Measurements from ENCODE around the gene GALM. TPM values are rescaled to one million over a fixed set of nuclear protein-coding genes. Genes with fewer than 3 reads are reported as not detected.
A peak's percentile ranks its signal among the peaks of the same experiment; 100 is the strongest.
"Not testable (repeated sequence)": the region's sequence is repeated elsewhere in the genome, so short reads cannot be mapped to it uniquely, and the experiment has no call there.

GALM gene
- total and polyA plus RNA-seq, 12 donors: 40.0 to 351 (median 151) TPM

DNA sequence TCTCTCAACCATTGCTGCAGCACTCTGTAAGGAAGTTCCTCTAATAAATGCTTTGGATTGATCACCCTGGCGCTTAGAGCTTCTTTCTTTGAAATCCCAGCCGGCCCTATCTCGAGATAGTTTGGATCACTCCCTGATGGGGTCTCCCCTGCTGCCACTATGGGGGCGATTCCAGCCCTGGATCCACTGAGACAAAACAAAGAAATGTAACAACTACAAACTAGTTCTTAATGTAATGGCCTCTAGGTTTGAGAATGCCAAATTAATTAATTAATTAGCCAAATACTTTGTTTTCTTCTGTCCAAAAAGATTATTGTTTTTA, 70.0 kb downstream of the GALM start:
- DNase-seq: no peak
- H3K27ac ChIP-seq: peak overlapping the region in 2 of 5 donors; percentile 40 to 41
- peaks cover 0 to 32% of the 10 kb centered on the region in 2 donors for H3K36me3 ChIP-seq (replicated peaks in 1 of 2)
- no peaks in the 10 kb centered on the region for H3K27me3 ChIP-seq
- H3K4me1 ChIP-seq (replicated peaks in 1 of 2): peaks cover 21 to 25% of the 10 kb centered on the region in 2 donors
- no peak overlapping the region for H3K4me3 ChIP-seq
- intact Hi-C loops (cut with DNase I): loop anchor here (5.0 to 10.0 kb wide), 3 partner anchors 154 to 421 kb away; no protein-coding TSS in a partner anchor
- H3K9me3 ChIP-seq (replicated peaks in 1 of 3): no peaks in the 10 kb centered on the region
- TF ChIP-seq, protein P1, sequence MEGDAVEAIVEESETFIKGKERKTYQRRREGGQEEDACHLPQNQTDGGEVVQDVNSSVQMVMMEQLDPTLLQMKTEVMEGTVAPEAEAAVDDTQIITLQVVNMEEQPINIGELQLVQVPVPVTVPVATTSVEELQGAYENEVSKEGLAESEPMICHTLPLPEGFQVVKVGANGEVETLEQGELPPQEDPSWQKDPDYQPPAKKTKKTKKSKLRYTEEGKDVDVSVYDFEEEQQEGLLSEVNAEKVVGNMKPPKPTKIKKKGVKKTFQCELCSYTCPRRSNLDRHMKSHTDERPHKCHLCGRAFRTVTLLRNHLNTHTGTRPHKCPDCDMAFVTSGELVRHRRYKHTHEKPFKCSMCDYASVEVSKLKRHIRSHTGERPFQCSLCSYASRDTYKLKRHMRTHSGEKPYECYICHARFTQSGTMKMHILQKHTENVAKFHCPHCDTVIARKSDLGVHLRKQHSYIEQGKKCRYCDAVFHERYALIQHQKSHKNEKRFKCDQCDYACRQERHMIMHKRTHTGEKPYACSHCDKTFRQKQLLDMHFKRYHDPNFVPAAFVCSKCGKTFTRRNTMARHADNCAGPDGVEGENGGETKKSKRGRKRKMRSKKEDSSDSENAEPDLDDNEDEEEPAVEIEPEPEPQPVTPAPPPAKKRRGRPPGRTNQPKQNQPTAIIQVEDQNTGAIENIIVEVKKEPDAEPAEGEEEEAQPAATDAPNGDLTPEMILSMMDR (IDR thresholded peaks at IDR 0.05): no peak
- no peak for TF ChIP-seq POLR2A (IDR thresholded peaks at IDR 0.05)
- 61 to 91% (median 67%) methylated on average over 4 of the region's 4 CpGs for WGBS, 4 donors

DNA sequence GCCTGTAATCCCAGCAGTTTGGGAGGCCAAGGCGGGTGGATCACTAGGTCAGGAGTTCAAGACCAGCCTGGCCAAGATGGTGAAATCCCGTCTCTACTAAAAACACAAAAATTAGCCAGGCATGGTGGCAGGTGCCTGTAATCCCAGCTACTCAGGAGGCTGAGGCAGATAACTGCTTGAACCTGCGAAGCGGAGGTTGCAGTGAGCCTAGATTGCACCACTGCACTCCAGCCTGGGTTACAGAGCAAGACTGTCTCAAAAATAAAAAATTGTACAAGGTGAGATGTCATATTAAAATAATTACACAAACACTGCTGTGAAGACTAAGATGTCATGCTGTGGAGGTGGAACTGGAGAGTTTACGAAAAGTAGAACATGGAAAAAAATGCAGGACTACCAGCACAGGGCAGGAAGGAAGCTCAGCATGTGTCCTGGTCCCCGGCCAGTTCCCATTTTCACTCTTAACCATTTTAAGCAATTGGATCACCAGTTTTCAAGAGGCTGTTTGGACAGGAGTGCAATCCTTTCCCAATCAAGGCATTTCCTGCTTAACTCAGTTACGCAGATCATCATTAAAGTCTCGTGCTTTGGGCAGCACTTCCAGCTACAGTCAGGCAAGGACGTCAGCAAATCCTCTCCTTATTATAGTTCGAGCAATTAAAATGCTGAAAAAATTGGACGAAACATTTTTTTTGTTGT, 71.2 kb downstream of the GALM start:
- H3K4me1 ChIP-seq (replicated peaks in 1 of 2): peaks cover 17 to 27% of the 10 kb centered on the region in 2 donors
- intact Hi-C loops (cut with DNase I): loop anchor here (5.0 to 10.0 kb wide), 3 partner anchors 155 to 422 kb away; no protein-coding TSS in a partner anchor
- DNase-seq: peak in 6 of 7 donors; percentile 34 to 76 (median 56)
- not testable (repeated sequence) for H3K4me3 ChIP-seq; H3K27me3 ChIP-seq; H3K9me3 ChIP-seq (replicated peaks in 1 of 3)
- H3K36me3 ChIP-seq (replicated peaks in 1 of 2): peaks cover 0 to 21% of the 10 kb centered on the region in 2 donors
- 68 to 71% (median 69%) methylated on average over 11 of the region's 11 CpGs for WGBS, 4 donors
- H3K27ac ChIP-seq: peak overlapping the region in 4 of 5 donors; percentile 0 to 85 (median 52)

DNA sequence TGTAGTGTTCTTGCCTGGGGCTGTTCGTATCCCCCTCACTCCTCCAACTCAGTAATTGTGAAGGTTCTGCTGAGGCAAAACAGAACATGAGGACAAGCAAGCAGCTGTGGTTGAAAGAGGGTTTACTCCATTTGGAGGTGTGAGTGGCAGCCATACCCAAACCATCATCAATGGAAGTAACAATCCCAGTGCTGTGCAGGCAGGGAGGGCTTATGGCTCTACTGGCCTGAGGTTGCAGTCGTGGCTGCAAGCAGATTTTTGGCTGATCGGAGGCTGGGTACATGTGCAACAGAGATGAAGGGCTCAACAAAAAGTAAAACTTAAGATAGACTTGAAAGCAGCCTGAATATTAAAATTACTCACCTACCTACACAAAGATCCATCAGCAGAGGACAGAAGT, 72.0 kb downstream of the GALM start:
- H3K4me1 ChIP-seq (replicated peaks in 1 of 2): peaks cover 17 to 27% of the 10 kb centered on the region in 2 donors
- H3K4me3 ChIP-seq: no peak overlapping the region
- DNase-seq: peak in 3 of 7 donors; percentile 15 to 43 (median 17)
- TF ChIP-seq POLR2A (IDR thresholded peaks at IDR 0.05): no peak
- TF ChIP-seq, protein P1 (IDR thresholded peaks at IDR 0.05): no peak
- H3K36me3 ChIP-seq (replicated peaks in 1 of 2): peaks cover 0 to 13% of the 10 kb centered on the region in 2 donors
- 87 to 92% (median 90%) methylated on average over 3 of the region's 3 CpGs for WGBS, 4 donors
- H3K27ac ChIP-seq: peak overlapping the region in 4 of 5 donors; percentile 0 to 85 (median 44)
- H3K27me3 ChIP-seq: no peaks in the 10 kb centered on the region
- no peaks in the 10 kb centered on the region for H3K9me3 ChIP-seq (replicated peaks in 1 of 3)
- intact Hi-C loops (cut with DNase I): loop anchor here (5.0 to 10.0 kb wide), 3 partner anchors 156 to 423 kb away; no protein-coding TSS in a partner anchor

DNA sequence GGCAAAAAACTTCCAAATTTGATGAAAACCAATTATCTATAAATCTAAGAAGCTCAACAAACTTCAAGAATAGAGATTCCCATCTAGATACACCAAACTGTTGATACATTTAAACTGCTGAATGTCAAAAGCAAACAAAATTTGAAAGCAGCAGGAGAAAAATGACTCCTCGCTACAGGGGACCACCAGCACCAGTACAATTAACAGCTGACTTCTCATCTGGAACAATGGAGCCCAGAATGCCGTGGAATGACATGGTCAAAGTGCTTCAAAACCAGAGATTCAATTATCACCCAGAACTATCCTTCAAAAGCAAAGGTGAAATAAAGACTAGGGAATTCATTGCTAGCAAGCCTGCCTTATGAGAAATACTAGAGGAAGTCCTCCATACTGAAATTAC, 73.6 kb downstream of the GALM start:
- intact Hi-C loops (cut with DNase I): loop anchor here (5.0 to 10.0 kb wide), 3 partner anchors 157 to 425 kb away; no protein-coding TSS in a partner anchor
- no peaks in the 10 kb centered on the region for H3K27me3 ChIP-seq
- H3K36me3 ChIP-seq (replicated peaks in 1 of 2): peaks cover 0 to 11% of the 10 kb centered on the region in 2 donors
- DNase-seq: peak in 2 of 7 donors; percentile 5 to 28
- no peak overlapping the region for H3K4me3 ChIP-seq
- H3K9me3 ChIP-seq (replicated peaks in 1 of 3): no peaks in the 10 kb centered on the region
- TF ChIP-seq, protein P1 (IDR thresholded peaks at IDR 0.05): no peak
- no peak for TF ChIP-seq POLR2A (IDR thresholded peaks at IDR 0.05)
- WGBS, 4 donors: 96 to 99% (median 98%) methylated on average over 2 of the region's 2 CpGs
- H3K27ac ChIP-seq: no peak overlapping the region
- H3K4me1 ChIP-seq (replicated peaks in 1 of 2): peaks cover 15 to 27% of the 10 kb centered on the region in 2 donors

Measured in adrenal gland (tissue), 12 donors.